Suprapubic skin (tissue), 4 donors: Measurements from ENCODE around the gene HSD17B8. TPM values are rescaled to one million over a fixed set of nuclear protein-coding genes. Genes with fewer than 3 reads are reported as not detected.

ENCODE experiments used
- DNase-seq, 2 donors: peaks; one replicate each; pipeline ENCODE4 v3.0.0-alpha.2; 2019; ENCODE audit warnings: low spot score in 2 of 2
- H3K27ac ChIP-seq: fragments of 200-600 bp; sonication (generic); one replicate; pipeline ENCODE4 v1.5.1; 2019
- H3K27me3 ChIP-seq: fragments of 200-600 bp; sonication (generic); one replicate; pipeline ENCODE4 v1.5.1; 2019
- H3K36me3 ChIP-seq: fragments of 200-600 bp; sonication (generic); one replicate; pipeline ENCODE4 v1.5.1; 2019
- H3K4me1 ChIP-seq: fragments of 200-600 bp; sonication (generic); one replicate; pipeline ENCODE4 v1.5.1; 2019
- H3K4me3 ChIP-seq: fragments of 200-600 bp; sonication (generic); one replicate; pipeline ENCODE4 v1.5.1; 2019; ENCODE audit warnings: mild to moderate bottlenecking
- H3K9me3 ChIP-seq: fragments of 200-600 bp; sonication (generic); one replicate; pipeline ENCODE4 v1.5.1; 2019
- CTCF ChIP-seq, 2 donors: fragments of 200-600 bp in 1 of 2; fragments of 450-650 bp in 1 of 2; sonication (generic) in 1 of 2; IDR thresholded peaks; one replicate each; pipeline ENCODE4 v1.5.1; 2016 to 2019; ENCODE audit warnings: antibody characterized with exemption in 2 of 2, mild to moderate bottlenecking in 1 of 2, moderate library complexity in 1 of 2
- EP300 ChIP-seq: sonication (generic); formaldehyde crosslinking; IDR thresholded peaks from one replicate; pipeline ENCODE4 v1.6.1; 2017; ENCODE audit warnings: antibody characterized with exemption
- POLR2A ChIP-seq, 2 donors: fragments of 450-650 bp; IDR thresholded peaks; one replicate each; pipeline ENCODE4 v1.6.1; 2017; ENCODE audit warnings: antibody characterized with exemption in 2 of 2, mild to moderate bottlenecking in 2 of 2, moderate library complexity in 2 of 2
- POLR2AphosphoS5 ChIP-seq, 3 donors: sonication (generic); formaldehyde crosslinking; IDR thresholded peaks; one replicate each; pipeline ENCODE4 v1.6.1; 2017; ENCODE audit warnings: antibody characterized with exemption in 3 of 3
- WGBS: methylation state at CpG from one replicate; pipeline ENCODE4 v1.1.5; 2018; 5-methylcytosine and 5-hydroxymethylcytosine counted together
- total RNA-seq, 4 donors: library from RNA; depleted of rRNA; stranded (reverse); fragments of >200 nt; gene quantifications; one replicate each; pipeline ENCODE4 v1.1.0, GENCODE V29; 2016

HSD17B8 gene
- total RNA-seq, 4 donors from 2014 or later: 26.2 to 66.0 (median 50.5) TPM

GRCh38 chr6:33172688-33173534, 31.5 kb upstream of the HSD17B8 start:
- WGBS: 72% methylated on average over 16 of the region's 16 CpGs
- H3K4me3 ChIP-seq: no peak overlapping the region
- H3K9me3 ChIP-seq: no peaks in the 10 kb centered on the region
- no peak overlapping the region for H3K27ac ChIP-seq
- no peaks in the 10 kb centered on the region for H3K4me1 ChIP-seq
- TF ChIP-seq POLR2AphosphoS5 (IDR thresholded peaks at IDR 0.05) (no peak), CTCF (IDR thresholded peaks at IDR 0.05) (peak; percentile 40 to 62)
- DNase-seq: no peak
- H3K36me3 ChIP-seq: no peaks in the 10 kb centered on the region
- no peaks in the 10 kb centered on the region for H3K27me3 ChIP-seq

GRCh38 chr6:33173535-33174180, 30.8 kb upstream of the HSD17B8 start:
- WGBS: 68% methylated on average over 11 of the region's 11 CpGs
- H3K36me3 ChIP-seq: no peaks in the 10 kb centered on the region
- no peaks in the 10 kb centered on the region for H3K27me3 ChIP-seq
- H3K4me3 ChIP-seq: no peak overlapping the region
- no peak for DNase-seq
- H3K9me3 ChIP-seq: no peaks in the 10 kb centered on the region
- H3K27ac ChIP-seq: no peak overlapping the region
- TF ChIP-seq EP300 (no peak), CTCF (IDR thresholded peaks at IDR 0.05) (no peak), POLR2A (IDR thresholded peaks at IDR 0.05) (no peak), POLR2AphosphoS5 (IDR thresholded peaks at IDR 0.05) (no peak)
- H3K4me1 ChIP-seq: no peaks in the 10 kb centered on the region

- 76% methylated on average over 2 of the region's 4 CpGs for WGBS
Measured at GRCh38 chr6:33174784-33175183, 29.7 kb upstream of the HSD17B8 start.

GRCh38 chr6:33175436-33176069, 28.9 kb upstream of the HSD17B8 start:
- no peak overlapping the region for H3K4me3 ChIP-seq
- WGBS: 81% methylated on average over 9 of the region's 10 CpGs

More at GRCh38 chr6:33174784-33175183, 29.7 kb upstream of the HSD17B8 start:
- no peak for TF ChIP-seq EP300
- TF ChIP-seq POLR2A (IDR thresholded peaks at IDR 0.05): no peak
- no peak for TF ChIP-seq POLR2AphosphoS5 (IDR thresholded peaks at IDR 0.05)
- no peak for TF ChIP-seq CTCF (IDR thresholded peaks at IDR 0.05)
- H3K4me1 ChIP-seq: no peaks in the 10 kb centered on the region
- H3K27me3 ChIP-seq: no peaks in the 10 kb centered on the region
- no peak overlapping the region for H3K27ac ChIP-seq
- H3K4me3 ChIP-seq: no peak overlapping the region
- no peaks in the 10 kb centered on the region for H3K9me3 ChIP-seq
- no peaks in the 10 kb centered on the region for H3K36me3 ChIP-seq
- DNase-seq: peak in 1 of 2 donors; percentile 40

GRCh38 chr6:33176906-33177305, 27.5 kb upstream of the HSD17B8 start:
- 94% methylated on average over 7 of the region's 7 CpGs for WGBS
- H3K27me3 ChIP-seq: no peaks in the 10 kb centered on the region

More at GRCh38 chr6:33175436-33176069, 28.9 kb upstream of the HSD17B8 start:
- Histone ChIP-seq H3K9me3 (no peaks in the 10 kb centered on the region), H3K4me1 (no peaks in the 10 kb centered on the region), H3K27me3 (no peaks in the 10 kb centered on the region), H3K36me3 (no peaks in the 10 kb centered on the region), H3K27ac (no peak overlapping the region)
- TF ChIP-seq EP300: no peak
- no peak for DNase-seq

More at GRCh38 chr6:33176906-33177305, 27.5 kb upstream of the HSD17B8 start:
- no peaks in the 10 kb centered on the region for H3K9me3 ChIP-seq
- H3K27ac ChIP-seq: no peak overlapping the region
- TF ChIP-seq POLR2A (IDR thresholded peaks at IDR 0.05): no peak
- no peak for TF ChIP-seq CTCF (IDR thresholded peaks at IDR 0.05)
- no peak for TF ChIP-seq EP300
- no peak for TF ChIP-seq POLR2AphosphoS5 (IDR thresholded peaks at IDR 0.05)
- H3K4me1 ChIP-seq: no peaks in the 10 kb centered on the region
- H3K4me3 ChIP-seq: no peak overlapping the region
- no peaks in the 10 kb centered on the region for H3K36me3 ChIP-seq
- peak in 1 of 2 donors; percentile 39 for DNase-seq
